A673 (cell line): ENCODE measurements around the gene TBRG4. TPM values are rescaled to one million over a fixed set of nuclear protein-coding genes. Genes with fewer than 3 reads are reported as not detected.

ENCODE experiments used
- BruUV-seq: library from RNA; stranded (reverse); fragments of 400-500 nt; replicated peaks from 2 replicates; lab custom pipeline; 2021; lab: Mats Ljungman, UMichigan
- CTCF ChIA-PET: fragments of 300-600 bp; sonication (Branson Sonifier 250); formaldehyde crosslinking; loops from one replicate; lab custom pipeline; 2022; ENCODE audit warnings: antibody characterized with exemption; lab: Charles Lee
- POLR2A ChIA-PET: fragments of 300-600 bp; sonication (Branson Sonifier 250); formaldehyde crosslinking; loops from one replicate; lab custom pipeline; 2022; ENCODE audit warnings: antibody characterized with exemption; ENCODE audit not compliant: low non-redundant PET; lab: Charles Lee
- DNase-seq: peaks from one replicate; pipeline ENCODE4 v3.0.0-alpha.2; 2015; ENCODE audit warnings: low spot score
- H3K27ac ChIP-seq: fragments of 200-600 bp; sonication (generic); 2 replicates; pipeline ENCODE4 v1.5.1; 2016; ENCODE audit warnings: mixed run types, low read depth, mild to moderate bottlenecking, mixed read lengths, antibody characterized with exemption, low read length; ENCODE audit not compliant: poor library complexity, severe bottlenecking
- H3K27me3 ChIP-seq: fragments of 200-600 bp; sonication (generic); replicated peaks from 2 replicates; pipeline ENCODE4 v1.6.1; 2017; ENCODE audit warnings: mixed run types, low read depth, mild to moderate bottlenecking, mixed read lengths, antibody characterized with exemption, low read length; ENCODE audit not compliant: insufficient read depth, poor library complexity
- H3K36me3 ChIP-seq: fragments of 200-600 bp; sonication (generic); 2 replicates; pipeline ENCODE4 v1.6.1; 2016; ENCODE audit warnings: mixed run types, mild to moderate bottlenecking, mixed read lengths, antibody characterized with exemption, low read length; ENCODE audit not compliant: insufficient read depth, poor library complexity, severe bottlenecking
- H3K4me1 ChIP-seq: fragments of 200-600 bp; sonication (generic); 2 replicates; pipeline ENCODE4 v1.6.1; 2017; ENCODE audit warnings: mixed run types, mild to moderate bottlenecking, mixed read lengths, antibody characterized with exemption, low read length; ENCODE audit not compliant: insufficient read depth, poor library complexity, severe bottlenecking
- H3K4me3 ChIP-seq: fragments of 200-600 bp; sonication (generic); 2 replicates; pipeline ENCODE4 v1.5.1; 2016; ENCODE audit warnings: low read depth, mixed run types, mild to moderate bottlenecking, mixed read lengths, low read length; ENCODE audit not compliant: poor library complexity, severe bottlenecking
- H3K9me3 ChIP-seq: fragments of 200-600 bp; sonication (generic); 2 replicates; pipeline ENCODE4 v1.6.1; 2016; ENCODE audit warnings: mixed run types, low read depth, mild to moderate bottlenecking, mixed read lengths, antibody characterized with exemption, low read length; ENCODE audit not compliant: poor library complexity, severe bottlenecking
- EZH2 ChIP-seq: fragments of 200-600 bp; sonication (generic); IDR thresholded peaks from 2 replicates; pipeline ENCODE4 v1.6.1; 2017; ENCODE audit warnings: borderline replicate concordance, low read depth, mild to moderate bottlenecking, mixed read lengths, antibody characterized with exemption, low read length; ENCODE audit not compliant: poor library complexity, severe bottlenecking
- intact Hi-C: fragments of 100-400 bp; cut with micrococcal nuclease; formaldehyde crosslinking; loops from one replicate; pipeline ENCODE4 v1.10.0; 2022; ENCODE audit not compliant: unreplicated experiment
- total RNA-seq: library from RNA; stranded (reverse); gene quantifications from 2 replicates; pipeline ENCODE4 v1.2.3, GENCODE V29; 2021
- TF ChIP-seq, protein P1 (sequence below): fragments of 300-800, 200-600 bp; sonication (generic); conservative IDR thresholded peaks from 2 replicates; pipeline ENCODE4 v1.5.1; 2017; ENCODE audit warnings: low read depth, mild to moderate bottlenecking, antibody characterized with exemption, low read length, moderate library complexity, mixed read lengths

TBRG4 gene
- total RNA-seq, 1 experiment from 2014 or later, result 136 TPM

- no peaks in the 10 kb centered on the region for H3K9me3 ChIP-seq
- no peaks in the 10 kb centered on the region for H3K27me3 ChIP-seq
- H3K27ac ChIP-seq, result no peak overlapping the region
- no peaks in the 10 kb centered on the region for H3K36me3 ChIP-seq
- intact Hi-C loops, result loop anchor here (10.0 kb wide), 2 partner anchors 646 to 886 kb away; no protein-coding TSS in a partner anchor
- no TSS peak for BruUV-seq
- POLR2A ChIA-PET, result no interaction called here
- H3K4me3 ChIP-seq, result no peak overlapping the region
- CTCF ChIA-PET, result no interaction called here
- TF ChIP-seq, protein P1, sequence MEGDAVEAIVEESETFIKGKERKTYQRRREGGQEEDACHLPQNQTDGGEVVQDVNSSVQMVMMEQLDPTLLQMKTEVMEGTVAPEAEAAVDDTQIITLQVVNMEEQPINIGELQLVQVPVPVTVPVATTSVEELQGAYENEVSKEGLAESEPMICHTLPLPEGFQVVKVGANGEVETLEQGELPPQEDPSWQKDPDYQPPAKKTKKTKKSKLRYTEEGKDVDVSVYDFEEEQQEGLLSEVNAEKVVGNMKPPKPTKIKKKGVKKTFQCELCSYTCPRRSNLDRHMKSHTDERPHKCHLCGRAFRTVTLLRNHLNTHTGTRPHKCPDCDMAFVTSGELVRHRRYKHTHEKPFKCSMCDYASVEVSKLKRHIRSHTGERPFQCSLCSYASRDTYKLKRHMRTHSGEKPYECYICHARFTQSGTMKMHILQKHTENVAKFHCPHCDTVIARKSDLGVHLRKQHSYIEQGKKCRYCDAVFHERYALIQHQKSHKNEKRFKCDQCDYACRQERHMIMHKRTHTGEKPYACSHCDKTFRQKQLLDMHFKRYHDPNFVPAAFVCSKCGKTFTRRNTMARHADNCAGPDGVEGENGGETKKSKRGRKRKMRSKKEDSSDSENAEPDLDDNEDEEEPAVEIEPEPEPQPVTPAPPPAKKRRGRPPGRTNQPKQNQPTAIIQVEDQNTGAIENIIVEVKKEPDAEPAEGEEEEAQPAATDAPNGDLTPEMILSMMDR, result no peak
- TF ChIP-seq EZH2, result no peak
- no peaks in the 10 kb centered on the region for H3K4me1 ChIP-seq
- DNase-seq, result no peak
Observed at GRCh38 chr7:45130910-45131309, 19.4 kb upstream of the TBRG4 start.

DNA sequence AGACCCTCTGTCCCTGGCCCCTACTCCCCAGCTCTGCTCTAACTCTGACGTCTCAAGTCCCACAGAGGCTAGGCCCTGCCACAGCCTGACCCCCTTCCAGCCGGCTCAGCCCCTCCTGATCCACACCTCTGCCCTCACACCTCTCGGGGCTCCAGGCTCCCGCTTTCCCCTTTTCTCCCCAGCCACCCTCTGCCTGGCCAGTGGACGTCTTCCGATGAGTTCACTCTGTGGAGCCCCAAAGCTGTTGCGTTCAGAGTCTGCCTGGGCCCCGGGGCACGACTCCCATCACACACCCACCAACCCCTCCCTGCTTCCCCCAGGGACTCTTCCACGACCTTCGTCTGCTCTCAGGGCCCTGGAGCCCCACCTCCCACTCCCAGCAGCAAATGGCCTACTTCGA is 18.4 kb upstream of the TBRG4 start:
- no peaks in the 10 kb centered on the region for H3K36me3 ChIP-seq
- H3K4me1 ChIP-seq, result no peaks in the 10 kb centered on the region
- CTCF ChIA-PET, result no interaction called here
- no peaks in the 10 kb centered on the region for H3K9me3 ChIP-seq
- intact Hi-C loops, result loop anchor here (10.0 kb wide), 2 partner anchors 645 to 885 kb away; no protein-coding TSS in a partner anchor
- H3K4me3 ChIP-seq, result no peak overlapping the region
- TF ChIP-seq EZH2, result no peak
- TF ChIP-seq, protein P1, result no peak
- H3K27me3 ChIP-seq, result no peaks in the 10 kb centered on the region
- POLR2A ChIA-PET, result no interaction called here
- no peak overlapping the region for H3K27ac ChIP-seq
- BruUV-seq, result no TSS peak
- no peak for DNase-seq

- TF ChIP-seq EZH2, result no peak
- TF ChIP-seq, protein P1, result no peak
- H3K27ac ChIP-seq, result no peak overlapping the region
- BruUV-seq, result no TSS peak
- POLR2A ChIA-PET, result no interaction called here
- DNase-seq, result no peak
- H3K27me3 ChIP-seq, result no peaks in the 10 kb centered on the region
- H3K36me3 ChIP-seq, result no peaks in the 10 kb centered on the region
- intact Hi-C loops, result no loop called here
- H3K4me1 ChIP-seq, result no peaks in the 10 kb centered on the region
- CTCF ChIA-PET, result no interaction called here
- H3K9me3 ChIP-seq, result no peaks in the 10 kb centered on the region
- no peak overlapping the region for H3K4me3 ChIP-seq
Observed at GRCh38 chr7:45129181-45129800, 17.8 kb upstream of the TBRG4 start.
